Smooth muscle cell (in vitro differentiated cells): ENCODE results near the gene SMCO2. TPM values are rescaled to one million over a fixed set of nuclear protein-coding genes. Genes with fewer than 3 reads are reported as not detected.

Experiments used
- DNase-seq: peaks from one replicate; lab custom pipeline; 2025; ENCODE audit not compliant: unreplicated experiment; lab: John Stamatoyannopoulos, UW
- H2AFZ ChIP-seq: fragments of 200-600 bp; sonication (generic); 2 replicates; pipeline ENCODE4 v1.6.0; 2016; ENCODE audit warnings: antibody characterized with exemption, low read depth, mild to moderate bottlenecking
- H3F3A ChIP-seq: fragments of 200-600 bp; sonication (generic); 2 replicates; pipeline ENCODE4 v1.6.0; 2017; ENCODE audit warnings: antibody characterized with exemption, low read depth
- H3K27ac ChIP-seq: fragments of 200-600 bp; sonication (generic); 2 replicates; pipeline ENCODE4 v1.5.1; 2016; ENCODE audit warnings: low read depth, mild to moderate bottlenecking
- H3K27me3 ChIP-seq: fragments of 200-600 bp; sonication (generic); 2 replicates; pipeline ENCODE4 v1.6.1; 2016; ENCODE audit warnings: low read depth, mild to moderate bottlenecking
- H3K36me3 ChIP-seq: fragments of 200-600 bp; sonication (generic); 2 replicates; pipeline ENCODE4 v1.5.1; 2016; ENCODE audit warnings: low read depth
- H3K4me1 ChIP-seq: fragments of 200-600 bp; sonication (generic); 2 replicates; pipeline ENCODE4 v1.5.1; 2016; ENCODE audit warnings: low read depth
- H3K4me2 ChIP-seq: fragments of 200-600 bp; sonication (generic); 2 replicates; pipeline ENCODE4 v1.6.0; 2016; ENCODE audit warnings: mild to moderate bottlenecking
- H3K4me3 ChIP-seq: fragments of 200-600 bp; sonication (generic); 2 replicates; pipeline ENCODE4 v1.5.1; 2016; ENCODE audit warnings: mild to moderate bottlenecking
- H3K79me2 ChIP-seq: fragments of 200-600 bp; sonication (generic); 2 replicates; pipeline ENCODE4 v1.6.0; 2016; ENCODE audit warnings: low read depth, mild to moderate bottlenecking
- H3K9ac ChIP-seq: fragments of 200-600 bp; sonication (generic); 2 replicates; pipeline ENCODE4 v1.6.0; 2016; ENCODE audit warnings: low read depth
- H3K9me3 ChIP-seq: fragments of 200-600 bp; sonication (generic); replicated peaks from 2 replicates; pipeline ENCODE4 v1.5.1; 2016; ENCODE audit warnings: low read depth
- H4K20me1 ChIP-seq: fragments of 200-600 bp; sonication (generic); 2 replicates; pipeline ENCODE4 v1.6.0; 2016; ENCODE audit warnings: low read depth
- CTCF ChIP-seq: fragments of 200-600 bp; sonication (generic); IDR thresholded peaks from 2 replicates; pipeline ENCODE4 v1.5.1; 2017; ENCODE audit warnings: borderline replicate concordance, mild to moderate bottlenecking, antibody characterized with exemption; ENCODE audit not compliant: insufficient read depth, poor library complexity, severe bottlenecking
- WGBS: methylation state at CpG from one replicate; pipeline ENCODE4 v1.1.7; 2016; ENCODE audit warnings: low lambda C conversion rate; 5-methylcytosine and 5-hydroxymethylcytosine counted together
- polyA plus RNA-seq: library from polyadenylated mRNA; unstranded; fragments of >200 nt; fragmentation: Nextera tagmentation; extraction: Ambion mirVana; gene quantifications from 2 replicates; pipeline ENCODE4 v1.2.1, GENCODE V29; 2016
- total RNA-seq: library from RNA; depleted of rRNA; stranded (reverse); fragments of >200 nt; gene quantifications from 2 replicates; pipeline ENCODE4 v1.2.3, GENCODE V29; 2014

Gene SMCO2
- total and polyA plus RNA-seq, 2 experiments from 2014 or later = not detected

GRCh38 chr12:27462851-27463250, 16.3 kb downstream of the SMCO2 start:
- H3K4me3 ChIP-seq = no peak overlapping the region
- H3K36me3 ChIP-seq = no peaks in the 10 kb centered on the region
- no peaks in the 10 kb centered on the region for H3K27me3 ChIP-seq
- no peaks in the 10 kb centered on the region for H3F3A ChIP-seq
- H3K9ac ChIP-seq = no peak overlapping the region
- H3K79me2 ChIP-seq = no peaks in the 10 kb centered on the region
- H3K4me1 ChIP-seq = no peaks in the 10 kb centered on the region
- TF ChIP-seq CTCF = no peak
- WGBS = 91% methylated on average over 8 of the region's 8 CpGs
- no peak overlapping the region for H3K27ac ChIP-seq
- peak overlapping the region; percentile 89 for H2AFZ ChIP-seq
- no peaks in the 10 kb centered on the region for H4K20me1 ChIP-seq
- DNase-seq = no peak
- no peak overlapping the region for H3K4me2 ChIP-seq
- H3K9me3 ChIP-seq = no peaks in the 10 kb centered on the region

- H3K4me2 ChIP-seq = no peak overlapping the region
- no peaks in the 10 kb centered on the region for H3K9me3 ChIP-seq
- H2AFZ ChIP-seq = peak overlapping the region; percentile 17
- no peaks in the 10 kb centered on the region for H3F3A ChIP-seq
- H3K4me1 ChIP-seq = no peaks in the 10 kb centered on the region
- peak overlapping the region; percentile 11 for H3K27ac ChIP-seq
- no peaks in the 10 kb centered on the region for H3K79me2 ChIP-seq
- H3K9ac ChIP-seq = no peak overlapping the region
- no peak for TF ChIP-seq CTCF
- no peak for DNase-seq
- H3K36me3 ChIP-seq = no peaks in the 10 kb centered on the region
- H3K27me3 ChIP-seq = no peaks in the 10 kb centered on the region
- no peaks in the 10 kb centered on the region for H4K20me1 ChIP-seq
- H3K4me3 ChIP-seq = no peak overlapping the region
- WGBS = 72% methylated on average over 11 of the region's 11 CpGs
Measured at GRCh38 chr12:27463511-27464219, 17.1 kb downstream of the SMCO2 start.

GRCh38 chr12:27464220-27464554, 17.7 kb downstream of the SMCO2 start:
- H3K27ac ChIP-seq = peak overlapping the region; percentile 11
- no peak for TF ChIP-seq CTCF
- H2AFZ ChIP-seq = peak overlapping the region; percentile 17
- H3K36me3 ChIP-seq = no peaks in the 10 kb centered on the region
- H3K27me3 ChIP-seq = no peaks in the 10 kb centered on the region
- no peaks in the 10 kb centered on the region for H3K9me3 ChIP-seq
- no peak for DNase-seq
- no peaks in the 10 kb centered on the region for H3K4me1 ChIP-seq
- H3K4me3 ChIP-seq = no peak overlapping the region
- H4K20me1 ChIP-seq = no peaks in the 10 kb centered on the region
- no peaks in the 10 kb centered on the region for H3K79me2 ChIP-seq
- H3F3A ChIP-seq = no peaks in the 10 kb centered on the region
- no peak overlapping the region for H3K9ac ChIP-seq
- H3K4me2 ChIP-seq = no peak overlapping the region
- WGBS = 47% methylated on average over 5 of the region's 5 CpGs

- no peaks in the 10 kb centered on the region for H3F3A ChIP-seq
- TF ChIP-seq CTCF = no peak
- no peak overlapping the region for H3K4me2 ChIP-seq
- H2AFZ ChIP-seq = no peak overlapping the region
- H3K9ac ChIP-seq = no peak overlapping the region
- no peaks in the 10 kb centered on the region for H3K79me2 ChIP-seq
- WGBS = 95% methylated on average over 3 of the region's 3 CpGs
- no peaks in the 10 kb centered on the region for H3K4me1 ChIP-seq
- no peaks in the 10 kb centered on the region for H3K36me3 ChIP-seq
- DNase-seq = no peak
- H3K27me3 ChIP-seq = no peaks in the 10 kb centered on the region
- H3K4me3 ChIP-seq = no peak overlapping the region
- H3K27ac ChIP-seq = no peak overlapping the region
- H3K9me3 ChIP-seq = no peaks in the 10 kb centered on the region
- H4K20me1 ChIP-seq = no peaks in the 10 kb centered on the region
Measured at GRCh38 chr12:27467641-27468040, 21.1 kb downstream of the SMCO2 start.
